ENCODE measurements around the gene BTBD2. TPM values are rescaled to one million over a fixed set of nuclear protein-coding genes. Genes with fewer than 3 reads are reported as not detected.
A peak's percentile ranks its signal among the peaks of the same experiment; 100 is the strongest.

Gene BTBD2
- total RNA-seq, 6 experiments from 2014 or later: 74.1 to 95.6 (median 84.7) TPM

- peaks cover 39% of the 10 kb centered on the region for H3K4me1 Mint-ChIP-seq (ENCODE audit: low read depth)
- TF ChIP-seq CTCF (IDR thresholded peaks at IDR 0.05): no peak
Observed at GRCh38 chr19:2062389-2062729, 46.8 kb upstream of the BTBD2 start.

GRCh38 chr19:2061495-2062388 is 46.2 kb upstream of the BTBD2 start:
- no peak; the same call in 1 of the 2 replicates for TF ChIP-seq CTCF (IDR thresholded peaks at IDR 0.05)
- Mint-ChIP-seq H3K36me3 (ENCODE audit: low read depth) (no peaks in the 10 kb centered on the region), H3K4me1 (ENCODE audit: low read depth) (peaks cover 39% of the 10 kb centered on the region), H3K4me3 (peak overlapping the region; percentile 91), H3K27ac (peak overlapping the region; percentile 92), H3K9me3 (no peaks in the 10 kb centered on the region), H3K27me3 (ENCODE audit: insufficient read depth) (peaks cover 1% of the 10 kb centered on the region)
- peak; percentile 98 for DNase-seq

More at GRCh38 chr19:2062389-2062729, 46.8 kb upstream of the BTBD2 start:
- peak overlapping the region; percentile 92 for H3K27ac Mint-ChIP-seq
- H3K4me3 Mint-ChIP-seq: peak overlapping the region; percentile 91
- peaks cover 1% of the 10 kb centered on the region for H3K27me3 Mint-ChIP-seq (ENCODE audit: insufficient read depth)
- DNase-seq: no peak
- no peaks in the 10 kb centered on the region for H3K36me3 Mint-ChIP-seq (ENCODE audit: low read depth)
- no peaks in the 10 kb centered on the region for H3K9me3 Mint-ChIP-seq

GRCh38 chr19:2060884-2061494 is 45.5 kb upstream of the BTBD2 start:
- peak; percentile 65 for DNase-seq
- peak overlapping the region; percentile 99 for H3K27ac Mint-ChIP-seq
- H3K4me1 Mint-ChIP-seq (ENCODE audit: low read depth): peaks cover 43% of the 10 kb centered on the region
- peak overlapping the region; percentile 88 for H3K4me3 Mint-ChIP-seq
- H3K27me3 Mint-ChIP-seq (ENCODE audit: insufficient read depth): peaks cover 1% of the 10 kb centered on the region
- no peaks in the 10 kb centered on the region for H3K9me3 Mint-ChIP-seq
- H3K36me3 Mint-ChIP-seq (ENCODE audit: low read depth): no peaks in the 10 kb centered on the region
- no peak for TF ChIP-seq CTCF (IDR thresholded peaks at IDR 0.05)

GRCh38 chr19:2059422-2060201 is 44.1 kb upstream of the BTBD2 start:
- Mint-ChIP-seq H3K4me1 (ENCODE audit: low read depth) (peaks cover 40% of the 10 kb centered on the region), H3K27ac (peak overlapping the region; percentile 99), H3K4me3 (peak overlapping the region; percentile 88), H3K36me3 (ENCODE audit: low read depth) (no peaks in the 10 kb centered on the region), H3K27me3 (ENCODE audit: insufficient read depth) (peaks cover 1% of the 10 kb centered on the region), H3K9me3 (no peaks in the 10 kb centered on the region)
- no peak for TF ChIP-seq CTCF (IDR thresholded peaks at IDR 0.05)
- DNase-seq: peak; percentile 57

- DNase-seq: no peak
- Mint-ChIP-seq H3K27me3 (ENCODE audit: insufficient read depth) (peaks cover 1% of the 10 kb centered on the region), H3K9me3 (no peaks in the 10 kb centered on the region), H3K4me3 (peak overlapping the region; percentile 30; the same call in 1 of the 2 replicates), H3K4me1 (ENCODE audit: low read depth) (peaks cover 38% of the 10 kb centered on the region), H3K27ac (peak overlapping the region; percentile 99), H3K36me3 (ENCODE audit: low read depth) (no peaks in the 10 kb centered on the region)
- no peak for TF ChIP-seq CTCF (IDR thresholded peaks at IDR 0.05)
Observed at GRCh38 chr19:2058570-2059421, 43.3 kb upstream of the BTBD2 start.

Data from HFFc6 (cell line).